ENCODE results near the gene FBXL4.

- TF ChIP-seq, protein P1, sequence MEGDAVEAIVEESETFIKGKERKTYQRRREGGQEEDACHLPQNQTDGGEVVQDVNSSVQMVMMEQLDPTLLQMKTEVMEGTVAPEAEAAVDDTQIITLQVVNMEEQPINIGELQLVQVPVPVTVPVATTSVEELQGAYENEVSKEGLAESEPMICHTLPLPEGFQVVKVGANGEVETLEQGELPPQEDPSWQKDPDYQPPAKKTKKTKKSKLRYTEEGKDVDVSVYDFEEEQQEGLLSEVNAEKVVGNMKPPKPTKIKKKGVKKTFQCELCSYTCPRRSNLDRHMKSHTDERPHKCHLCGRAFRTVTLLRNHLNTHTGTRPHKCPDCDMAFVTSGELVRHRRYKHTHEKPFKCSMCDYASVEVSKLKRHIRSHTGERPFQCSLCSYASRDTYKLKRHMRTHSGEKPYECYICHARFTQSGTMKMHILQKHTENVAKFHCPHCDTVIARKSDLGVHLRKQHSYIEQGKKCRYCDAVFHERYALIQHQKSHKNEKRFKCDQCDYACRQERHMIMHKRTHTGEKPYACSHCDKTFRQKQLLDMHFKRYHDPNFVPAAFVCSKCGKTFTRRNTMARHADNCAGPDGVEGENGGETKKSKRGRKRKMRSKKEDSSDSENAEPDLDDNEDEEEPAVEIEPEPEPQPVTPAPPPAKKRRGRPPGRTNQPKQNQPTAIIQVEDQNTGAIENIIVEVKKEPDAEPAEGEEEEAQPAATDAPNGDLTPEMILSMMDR (IDR thresholded peaks at IDR 0.05): no peak
- TF ChIP-seq POLR2A (IDR thresholded peaks at IDR 0.05): no peak
Measured at GRCh38 chr6:98839781-98840361, 107.9 kb downstream of the FBXL4 start.

All from testis (tissue), 2 donors.